OCI-LY1 (cell line): Measurements from ENCODE around the gene KDM2A.

Source experiments
- EZH2 ChIP-seq: fragments of 200-600 bp; sonication (generic), shearing (Covaris generic); IDR thresholded peaks from 2 replicates; pipeline ENCODE4 v1.8.0; 2017; ENCODE audit warnings: borderline replicate concordance, mixed run types, mild to moderate bottlenecking, antibody characterized with exemption, low read length, moderate library complexity, mixed read lengths
- TF ChIP-seq, protein P1 (sequence below): fragments of 200-600 bp; sonication (generic), shearing (Covaris generic); IDR thresholded peaks from 2 replicates; pipeline ENCODE4 v1.5.1; 2017; ENCODE audit warnings: mild to moderate bottlenecking, antibody characterized with exemption, low read length, moderate library complexity, mixed read lengths

DNA sequence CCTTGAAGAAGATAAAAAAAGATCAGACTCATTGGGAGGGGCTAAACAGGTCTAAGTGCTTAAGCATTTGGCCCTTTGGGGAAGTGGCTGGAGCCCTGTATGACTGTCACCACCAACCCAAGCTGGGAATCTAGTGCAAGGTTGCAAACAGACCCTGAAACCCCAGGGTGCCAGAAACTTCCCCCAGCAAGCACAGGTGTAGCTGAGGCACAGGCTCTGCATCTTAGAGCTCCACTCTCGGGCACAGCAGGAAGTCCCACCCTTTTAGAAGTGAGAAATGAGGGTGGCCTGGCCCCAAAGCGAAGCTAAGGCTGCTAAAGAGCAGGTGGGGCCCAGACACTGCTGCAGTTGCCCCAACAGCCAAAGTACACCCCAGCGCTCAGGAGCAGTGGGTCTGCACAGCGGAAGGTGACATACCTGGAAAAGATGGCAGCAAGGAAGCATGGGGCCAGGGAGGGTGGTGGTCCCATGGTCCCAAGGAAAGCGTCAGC is 5.8 kb upstream of the KDM2A start:
- TF ChIP-seq, protein P1, sequence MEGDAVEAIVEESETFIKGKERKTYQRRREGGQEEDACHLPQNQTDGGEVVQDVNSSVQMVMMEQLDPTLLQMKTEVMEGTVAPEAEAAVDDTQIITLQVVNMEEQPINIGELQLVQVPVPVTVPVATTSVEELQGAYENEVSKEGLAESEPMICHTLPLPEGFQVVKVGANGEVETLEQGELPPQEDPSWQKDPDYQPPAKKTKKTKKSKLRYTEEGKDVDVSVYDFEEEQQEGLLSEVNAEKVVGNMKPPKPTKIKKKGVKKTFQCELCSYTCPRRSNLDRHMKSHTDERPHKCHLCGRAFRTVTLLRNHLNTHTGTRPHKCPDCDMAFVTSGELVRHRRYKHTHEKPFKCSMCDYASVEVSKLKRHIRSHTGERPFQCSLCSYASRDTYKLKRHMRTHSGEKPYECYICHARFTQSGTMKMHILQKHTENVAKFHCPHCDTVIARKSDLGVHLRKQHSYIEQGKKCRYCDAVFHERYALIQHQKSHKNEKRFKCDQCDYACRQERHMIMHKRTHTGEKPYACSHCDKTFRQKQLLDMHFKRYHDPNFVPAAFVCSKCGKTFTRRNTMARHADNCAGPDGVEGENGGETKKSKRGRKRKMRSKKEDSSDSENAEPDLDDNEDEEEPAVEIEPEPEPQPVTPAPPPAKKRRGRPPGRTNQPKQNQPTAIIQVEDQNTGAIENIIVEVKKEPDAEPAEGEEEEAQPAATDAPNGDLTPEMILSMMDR: no peak
- TF ChIP-seq EZH2: no peak
